ENCODE measurements around the gene IDH3G. TPM values are rescaled to one million over a fixed set of nuclear protein-coding genes. Genes with fewer than 3 reads are reported as not detected.

The IDH3G gene
- total RNA-seq, 1 donor: 40.2 TPM

DNA sequence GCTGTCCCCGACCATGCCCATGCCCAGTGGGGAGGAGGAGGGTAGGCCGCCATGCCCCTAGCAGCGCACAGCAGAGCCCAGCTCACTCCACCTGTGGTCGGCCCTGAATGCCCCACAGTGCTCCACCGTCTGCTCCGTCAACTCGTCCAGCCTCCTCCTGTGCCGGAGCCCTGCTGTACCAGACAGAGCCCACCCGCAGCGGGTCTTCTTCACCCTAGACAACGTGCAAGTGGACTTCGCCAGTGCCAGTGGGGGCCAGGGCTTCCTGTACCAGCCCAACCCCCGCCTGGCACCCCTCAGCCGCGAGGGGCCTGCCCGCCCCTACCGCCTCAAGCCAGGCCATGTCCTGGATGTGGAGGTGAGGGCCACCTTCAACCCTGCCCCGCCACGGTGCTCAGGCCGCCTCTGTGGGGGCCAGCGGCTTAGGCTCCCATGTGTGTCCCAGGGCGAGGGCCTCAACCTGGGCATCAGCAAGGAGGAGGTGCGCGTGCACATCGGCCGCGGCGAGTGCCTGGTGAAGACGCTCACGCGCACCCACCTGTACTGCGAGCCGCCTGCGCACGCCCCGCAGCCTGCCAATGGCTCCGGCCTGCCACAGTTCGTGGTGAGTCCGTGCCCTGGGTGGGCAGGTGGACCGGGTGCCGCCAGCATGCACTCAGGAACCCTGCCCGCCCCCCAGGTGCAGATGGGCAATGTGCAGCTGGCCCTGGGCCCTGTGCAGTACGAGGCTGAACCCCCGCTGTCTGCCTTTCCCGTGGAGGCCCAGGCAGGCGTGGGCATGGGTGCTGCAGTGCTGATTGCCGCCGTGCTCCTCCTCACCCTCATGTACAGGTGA is 20.2 kb downstream of the IDH3G start:
- no peak overlapping the region for H3K4me3 ChIP-seq (ENCODE audit: low read depth, low read length)
- no peak for DNase-seq (ENCODE audit: low read depth)
- TF ChIP-seq, protein P1, sequence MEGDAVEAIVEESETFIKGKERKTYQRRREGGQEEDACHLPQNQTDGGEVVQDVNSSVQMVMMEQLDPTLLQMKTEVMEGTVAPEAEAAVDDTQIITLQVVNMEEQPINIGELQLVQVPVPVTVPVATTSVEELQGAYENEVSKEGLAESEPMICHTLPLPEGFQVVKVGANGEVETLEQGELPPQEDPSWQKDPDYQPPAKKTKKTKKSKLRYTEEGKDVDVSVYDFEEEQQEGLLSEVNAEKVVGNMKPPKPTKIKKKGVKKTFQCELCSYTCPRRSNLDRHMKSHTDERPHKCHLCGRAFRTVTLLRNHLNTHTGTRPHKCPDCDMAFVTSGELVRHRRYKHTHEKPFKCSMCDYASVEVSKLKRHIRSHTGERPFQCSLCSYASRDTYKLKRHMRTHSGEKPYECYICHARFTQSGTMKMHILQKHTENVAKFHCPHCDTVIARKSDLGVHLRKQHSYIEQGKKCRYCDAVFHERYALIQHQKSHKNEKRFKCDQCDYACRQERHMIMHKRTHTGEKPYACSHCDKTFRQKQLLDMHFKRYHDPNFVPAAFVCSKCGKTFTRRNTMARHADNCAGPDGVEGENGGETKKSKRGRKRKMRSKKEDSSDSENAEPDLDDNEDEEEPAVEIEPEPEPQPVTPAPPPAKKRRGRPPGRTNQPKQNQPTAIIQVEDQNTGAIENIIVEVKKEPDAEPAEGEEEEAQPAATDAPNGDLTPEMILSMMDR (IDR thresholded peaks at IDR 0.05; ENCODE audit: insufficient read depth, low read depth, low read length): no peak

DNA sequence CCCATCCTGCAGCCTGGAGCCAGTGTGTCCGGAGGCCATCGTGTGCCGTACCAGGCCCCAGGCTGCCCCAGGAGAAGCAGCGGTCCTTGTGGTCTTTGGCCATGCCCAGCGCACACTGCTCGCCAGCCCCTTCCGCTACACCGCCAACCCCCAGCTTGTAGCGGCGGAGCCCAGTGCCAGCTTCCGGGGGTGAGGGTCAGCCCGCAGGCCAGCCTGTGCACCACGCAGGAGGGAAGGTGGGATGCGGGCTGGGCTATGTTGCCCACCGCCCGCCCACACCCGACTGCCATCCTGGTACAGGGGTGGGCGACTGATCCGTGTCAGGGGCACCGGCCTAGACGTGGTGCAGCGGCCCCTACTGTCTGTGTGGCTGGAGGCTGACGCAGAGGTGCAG is 21.0 kb downstream of the IDH3G start:
- TF ChIP-seq, protein P1 (IDR thresholded peaks at IDR 0.05; ENCODE audit: insufficient read depth, low read depth, low read length): no peak
- H3K4me3 ChIP-seq (ENCODE audit: low read depth, low read length): no peak overlapping the region
- no peak for DNase-seq (ENCODE audit: low read depth)

DNA sequence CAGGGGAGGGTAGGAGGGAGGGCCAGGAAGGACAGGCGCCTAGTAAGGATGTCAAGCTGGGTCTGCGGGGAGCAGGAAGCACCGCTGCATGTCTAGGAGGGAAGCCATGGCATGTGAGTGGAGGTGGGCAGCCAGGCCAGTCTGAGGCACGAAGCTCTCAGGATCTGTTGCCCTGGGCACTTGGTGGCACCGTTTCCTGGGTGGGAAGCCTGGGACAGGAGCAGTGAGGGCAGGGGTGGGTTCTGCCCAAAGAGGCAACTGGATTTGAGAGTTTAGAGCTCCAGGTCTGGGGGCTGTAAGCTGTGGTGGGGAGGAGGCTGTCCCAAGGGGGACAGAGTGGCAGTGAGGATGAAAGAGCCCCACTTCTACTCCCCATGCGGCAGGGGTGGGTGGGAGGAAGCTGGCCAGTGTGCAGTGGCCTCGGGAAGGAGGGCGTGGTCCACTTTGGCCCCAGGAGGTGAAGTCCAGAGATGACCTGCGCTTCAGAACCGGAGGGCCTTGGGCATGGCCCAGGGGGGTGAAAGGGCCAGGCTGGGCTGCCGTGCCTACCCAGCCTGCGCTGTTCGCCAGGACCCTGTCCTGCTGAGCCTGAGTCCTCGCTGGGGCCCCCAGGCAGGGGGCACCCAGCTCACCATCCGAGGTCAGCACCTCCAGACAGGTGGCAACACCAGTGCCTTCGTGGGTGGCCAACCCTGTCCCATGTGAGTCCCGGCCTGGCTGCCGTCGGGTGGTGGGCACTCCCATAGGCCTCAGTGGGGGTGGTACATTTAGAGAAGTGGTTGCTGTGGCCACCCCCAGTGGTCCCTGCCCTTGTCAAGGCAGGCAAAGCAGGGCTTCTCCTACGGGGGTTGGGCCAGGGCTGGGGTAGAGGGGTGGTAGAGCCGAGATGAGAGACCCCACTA is 21.6 kb downstream of the IDH3G start:
- H3K4me3 ChIP-seq (ENCODE audit: low read depth, low read length): no peak overlapping the region
- TF ChIP-seq, protein P1 (IDR thresholded peaks at IDR 0.05; ENCODE audit: insufficient read depth, low read depth, low read length): no peak

DNA sequence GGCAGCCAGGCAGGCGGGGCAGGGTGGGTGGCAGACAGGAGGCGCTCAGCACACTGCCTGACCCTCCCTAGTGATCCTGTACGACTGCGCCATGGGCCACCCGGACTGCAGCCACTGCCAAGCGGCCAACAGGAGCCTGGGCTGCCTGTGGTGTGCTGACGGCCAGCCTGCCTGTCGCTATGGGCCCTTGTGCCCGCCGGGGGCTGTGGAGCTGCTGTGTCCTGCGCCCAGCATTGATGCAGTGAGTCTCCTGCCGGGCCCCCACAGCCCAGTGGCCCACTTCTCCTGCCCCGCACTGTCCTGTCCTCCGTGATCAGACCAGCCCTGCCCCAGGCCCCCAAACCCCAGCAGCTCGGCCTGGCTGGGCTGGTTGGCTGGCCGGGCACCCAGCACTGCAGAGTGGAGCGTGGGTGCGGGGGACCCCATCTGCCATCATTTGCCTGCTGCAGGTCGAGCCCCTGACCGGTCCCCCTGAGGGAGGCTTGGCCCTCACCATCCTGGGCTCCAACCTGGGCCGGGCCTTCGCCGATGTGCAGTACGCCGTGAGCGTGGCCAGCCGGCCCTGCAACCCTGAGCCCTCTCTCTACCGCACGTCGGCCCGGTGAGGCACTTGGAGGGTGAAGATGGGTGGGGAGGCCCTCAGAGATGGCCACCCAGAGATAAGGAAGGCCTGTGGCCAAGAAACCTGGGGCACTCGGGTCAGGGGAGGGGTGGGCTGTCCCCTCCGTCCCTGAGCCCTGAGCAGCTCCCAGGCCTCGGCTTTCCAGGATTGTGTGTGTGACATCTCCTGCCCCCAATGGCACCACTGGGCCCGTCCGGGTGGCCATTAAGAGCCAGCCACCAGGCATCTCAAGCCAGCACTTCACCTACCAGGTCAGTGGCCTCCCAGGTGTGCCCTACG is 22.5 kb downstream of the IDH3G start:
- DNase-seq (ENCODE audit: low read depth): no peak
- TF ChIP-seq, protein P1 (IDR thresholded peaks at IDR 0.05; ENCODE audit: insufficient read depth, low read depth, low read length): no peak
- no peak overlapping the region for H3K4me3 ChIP-seq (ENCODE audit: low read depth, low read length)

More for the DNA sequence above, 21.6 kb downstream of the IDH3G start:
- DNase-seq (ENCODE audit: low read depth): no peak

DNA sequence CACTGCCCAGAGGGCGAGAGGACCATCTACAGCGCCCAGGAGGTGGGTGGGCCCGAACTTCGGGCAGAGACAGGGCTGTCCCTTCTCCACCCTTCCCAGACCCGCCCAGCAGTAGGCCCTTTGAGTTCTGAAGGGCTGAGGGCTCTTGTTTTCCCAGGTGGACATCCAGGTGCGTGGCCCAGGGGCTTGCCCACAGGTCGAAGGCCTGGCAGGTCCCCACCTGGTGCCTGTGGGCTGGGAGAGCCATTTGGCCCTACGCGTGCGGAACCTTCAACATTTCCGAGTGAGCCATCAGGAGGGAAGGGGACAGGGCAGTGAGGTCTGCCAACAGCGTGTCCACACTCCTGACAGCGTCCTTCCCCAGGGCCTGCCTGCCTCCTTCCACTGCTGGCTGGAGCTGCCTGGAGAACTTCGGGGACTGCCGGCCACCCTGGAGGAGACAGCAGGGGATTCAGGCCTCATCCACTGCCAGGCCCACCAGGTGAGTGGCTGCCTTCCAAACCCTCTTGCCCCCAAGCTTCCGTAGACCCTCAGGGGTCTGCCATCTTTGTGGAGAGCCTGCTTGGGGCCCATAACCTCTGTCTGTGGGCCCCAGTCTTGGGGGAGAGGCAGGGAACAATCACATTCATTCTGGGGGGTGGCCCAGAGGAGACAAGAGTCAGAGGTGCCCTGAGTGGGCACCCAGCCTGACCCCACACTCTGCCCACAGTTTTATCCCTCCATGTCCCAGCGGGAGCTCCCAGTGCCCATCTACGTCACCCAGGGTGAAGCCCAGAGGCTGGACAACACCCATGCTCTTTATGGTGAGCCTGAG is 23.4 kb downstream of the IDH3G start:
- DNase-seq (ENCODE audit: low read depth): no peak
- H3K4me3 ChIP-seq (ENCODE audit: low read depth, low read length): no peak overlapping the region
- TF ChIP-seq, protein P1 (IDR thresholded peaks at IDR 0.05; ENCODE audit: insufficient read depth, low read depth, low read length): no peak
